ENCODE results near the gene OGFRL1. TPM values are rescaled to one million over a fixed set of nuclear protein-coding genes. Genes with fewer than 3 reads are reported as not detected.

The OGFRL1 gene
- total RNA-seq, 1 experiment from 2014 or later: 8.0 TPM

DNA sequence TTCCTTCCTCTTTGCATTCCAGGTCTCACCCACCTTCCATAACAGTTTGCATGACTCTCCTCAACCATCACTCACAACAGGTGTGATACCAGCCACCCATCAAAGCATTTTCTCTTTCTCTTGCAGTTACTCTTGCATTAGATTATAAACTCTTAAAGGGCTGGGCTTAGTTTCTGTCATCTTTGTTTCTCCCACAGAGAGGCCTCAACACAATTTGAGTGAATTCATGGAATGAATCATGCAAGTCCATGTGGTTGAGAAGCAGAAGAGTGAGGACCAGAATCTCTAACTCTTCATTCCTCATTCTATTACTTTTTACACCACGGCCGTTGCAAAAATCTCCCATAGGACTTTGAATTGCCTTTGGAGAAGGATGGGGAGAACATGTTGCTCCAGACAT is 31.4 kb downstream of the OGFRL1 start:
- no peak for DNase-seq (ENCODE audit: low spot score)
- no peaks in the 10 kb centered on the region for H3K36me3 ChIP-seq (ENCODE audit: insufficient read depth, low read length, poor library complexity, severe bottlenecking)
- TF ChIP-seq EZH2 (IDR thresholded peaks at IDR 0.05; ENCODE audit: borderline replicate concordance, low read depth, low read length, poor library complexity, severe bottlenecking): no peak
- TF ChIP-seq, protein P1, sequence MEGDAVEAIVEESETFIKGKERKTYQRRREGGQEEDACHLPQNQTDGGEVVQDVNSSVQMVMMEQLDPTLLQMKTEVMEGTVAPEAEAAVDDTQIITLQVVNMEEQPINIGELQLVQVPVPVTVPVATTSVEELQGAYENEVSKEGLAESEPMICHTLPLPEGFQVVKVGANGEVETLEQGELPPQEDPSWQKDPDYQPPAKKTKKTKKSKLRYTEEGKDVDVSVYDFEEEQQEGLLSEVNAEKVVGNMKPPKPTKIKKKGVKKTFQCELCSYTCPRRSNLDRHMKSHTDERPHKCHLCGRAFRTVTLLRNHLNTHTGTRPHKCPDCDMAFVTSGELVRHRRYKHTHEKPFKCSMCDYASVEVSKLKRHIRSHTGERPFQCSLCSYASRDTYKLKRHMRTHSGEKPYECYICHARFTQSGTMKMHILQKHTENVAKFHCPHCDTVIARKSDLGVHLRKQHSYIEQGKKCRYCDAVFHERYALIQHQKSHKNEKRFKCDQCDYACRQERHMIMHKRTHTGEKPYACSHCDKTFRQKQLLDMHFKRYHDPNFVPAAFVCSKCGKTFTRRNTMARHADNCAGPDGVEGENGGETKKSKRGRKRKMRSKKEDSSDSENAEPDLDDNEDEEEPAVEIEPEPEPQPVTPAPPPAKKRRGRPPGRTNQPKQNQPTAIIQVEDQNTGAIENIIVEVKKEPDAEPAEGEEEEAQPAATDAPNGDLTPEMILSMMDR (conservative IDR thresholded peaks at IDR 0.05; ENCODE audit: low read depth, low read length): no peak
- intact Hi-C loops (cut with micrococcal nuclease; ENCODE audit: unreplicated experiment): no loop called here
- no peak overlapping the region for H3K4me3 ChIP-seq (ENCODE audit: low read depth, low read length, poor library complexity, severe bottlenecking)
- POLR2A ChIA-PET (ENCODE audit: low non-redundant PET): no interaction called here
- H3K4me1 ChIP-seq (ENCODE audit: insufficient read depth, low read length, poor library complexity, severe bottlenecking): no peaks in the 10 kb centered on the region
- H3K9me3 ChIP-seq (ENCODE audit: low read depth, low read length, poor library complexity, severe bottlenecking): no peaks in the 10 kb centered on the region
- H3K27ac ChIP-seq (ENCODE audit: low read depth, low read length, poor library complexity, severe bottlenecking): no peak overlapping the region
- CTCF ChIA-PET: no interaction called here
- BruUV-seq (replicated peaks): no TSS peak
- no peaks in the 10 kb centered on the region for H3K27me3 ChIP-seq (replicated peaks; ENCODE audit: insufficient read depth, low read depth, low read length, poor library complexity)

DNA sequence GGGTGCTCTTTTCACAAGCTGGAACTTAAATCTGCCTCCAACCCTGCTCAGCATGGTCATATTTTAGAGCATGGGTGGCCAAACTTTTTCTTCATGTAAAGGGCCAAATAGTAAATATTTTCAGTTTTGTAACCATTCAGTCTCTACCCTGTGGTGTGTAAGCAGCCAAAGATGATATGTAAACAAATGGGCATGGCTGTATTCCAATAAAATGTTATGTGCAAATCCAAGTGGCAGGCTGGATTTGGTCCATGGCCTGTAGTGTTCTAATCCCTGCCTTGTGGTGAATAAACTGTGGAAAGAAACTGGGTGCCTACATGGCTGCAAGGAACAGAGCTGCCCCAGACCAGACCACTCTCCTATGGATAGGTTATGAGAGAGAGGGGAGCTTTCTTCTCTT is 32.7 kb downstream of the OGFRL1 start:
- BruUV-seq (replicated peaks): no TSS peak
- no peak for DNase-seq (ENCODE audit: low spot score)
- H3K4me3 ChIP-seq (ENCODE audit: low read depth, low read length, poor library complexity, severe bottlenecking): no peak overlapping the region
- H3K4me1 ChIP-seq (ENCODE audit: insufficient read depth, low read length, poor library complexity, severe bottlenecking): no peaks in the 10 kb centered on the region
- no peak for TF ChIP-seq EZH2 (IDR thresholded peaks at IDR 0.05; ENCODE audit: borderline replicate concordance, low read depth, low read length, poor library complexity, severe bottlenecking)
- TF ChIP-seq, protein P1 (conservative IDR thresholded peaks at IDR 0.05; ENCODE audit: low read depth, low read length): no peak
- H3K36me3 ChIP-seq (ENCODE audit: insufficient read depth, low read length, poor library complexity, severe bottlenecking): no peaks in the 10 kb centered on the region
- no peaks in the 10 kb centered on the region for H3K27me3 ChIP-seq (replicated peaks; ENCODE audit: insufficient read depth, low read depth, low read length, poor library complexity)
- intact Hi-C loops (cut with micrococcal nuclease; ENCODE audit: unreplicated experiment): no loop called here
- ChIA-PET POLR2A (ENCODE audit: low non-redundant PET) (no interaction called here), CTCF (no interaction called here)
- H3K9me3 ChIP-seq (ENCODE audit: low read depth, low read length, poor library complexity, severe bottlenecking): no peaks in the 10 kb centered on the region
- H3K27ac ChIP-seq (ENCODE audit: low read depth, low read length, poor library complexity, severe bottlenecking): no peak overlapping the region

DNA sequence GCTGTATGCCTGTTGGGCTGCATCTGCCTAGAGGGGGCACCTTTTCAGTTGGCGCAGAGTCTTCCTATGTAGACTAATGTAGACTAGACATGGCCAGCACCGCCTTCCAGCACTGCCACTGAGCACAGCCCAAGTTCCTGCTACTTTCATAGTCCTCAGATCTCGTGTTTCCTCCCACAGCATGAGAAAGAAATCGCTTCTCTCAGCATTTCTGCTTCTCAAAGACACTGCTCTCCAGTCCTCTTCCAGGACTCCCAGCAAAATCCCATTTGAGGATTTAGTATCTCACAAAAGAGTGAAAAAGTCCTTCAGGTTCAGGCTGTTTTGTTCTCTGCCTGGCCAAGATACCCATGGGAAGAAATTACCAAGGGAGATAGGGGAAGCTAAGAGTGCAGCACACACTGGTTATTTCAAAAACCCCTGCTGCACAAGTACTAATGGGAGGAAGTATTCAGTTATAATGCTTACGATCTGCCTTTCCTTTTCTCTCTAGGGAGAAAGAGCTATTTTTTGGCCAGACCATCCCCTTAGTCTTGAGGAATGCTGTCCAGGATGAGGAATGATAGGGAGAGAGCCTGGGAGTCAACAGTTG is 35.7 kb downstream of the OGFRL1 start:
- intact Hi-C loops (cut with micrococcal nuclease; ENCODE audit: unreplicated experiment): no loop called here
- Histone ChIP-seq H3K36me3 (ENCODE audit: insufficient read depth, low read length, poor library complexity, severe bottlenecking) (no peaks in the 10 kb centered on the region), H3K9me3 (ENCODE audit: low read depth, low read length, poor library complexity, severe bottlenecking) (no peaks in the 10 kb centered on the region), H3K27me3 (replicated peaks; ENCODE audit: insufficient read depth, low read depth, low read length, poor library complexity) (no peaks in the 10 kb centered on the region), H3K4me1 (ENCODE audit: insufficient read depth, low read length, poor library complexity, severe bottlenecking) (no peaks in the 10 kb centered on the region), H3K27ac (ENCODE audit: low read depth, low read length, poor library complexity, severe bottlenecking) (no peak overlapping the region), H3K4me3 (ENCODE audit: low read depth, low read length, poor library complexity, severe bottlenecking) (no peak overlapping the region)
- TF ChIP-seq, protein P1 (conservative IDR thresholded peaks at IDR 0.05; ENCODE audit: low read depth, low read length): no peak
- TF ChIP-seq EZH2 (IDR thresholded peaks at IDR 0.05; ENCODE audit: borderline replicate concordance, low read depth, low read length, poor library complexity, severe bottlenecking): no peak
- ChIA-PET POLR2A (ENCODE audit: low non-redundant PET) (no interaction called here), CTCF (no interaction called here)
- no peak for DNase-seq (ENCODE audit: low spot score)
- BruUV-seq (replicated peaks): no TSS peak

All from A673 (cell line).